SK-N-SH treated with all-trans-retinoic acid at 6 μM for 48 hours (cell line): ENCODE data around the gene SKA2.

ENCODE experiments used
- ARNTL ChIP-seq: fragments of 450-650 bp; formaldehyde crosslinking; IDR thresholded peaks from 2 replicates; pipeline ENCODE4 v1.5.0; 2020; ENCODE audit warnings: low read depth, mild to moderate bottlenecking, moderate library complexity, borderline replicate concordance
- CSRNP3 ChIP-seq: fragments of 250-450 bp; sonication (Bioruptor Pico); IDR thresholded peaks from 2 replicates; pipeline ENCODE4 v1.5.1; 2021; ENCODE audit warnings: mild to moderate bottlenecking, moderate library complexity
- OSR1 ChIP-seq: fragments of 250-450 bp; sonication (Bioruptor Pico); IDR thresholded peaks from 2 replicates; pipeline ENCODE4 v1.8.0; 2022; ENCODE audit warnings: moderate library complexity, mild to moderate bottlenecking, inconsistent platforms
- PATZ1 ChIP-seq: fragments of 250-450 bp; sonication (Bioruptor Pico); IDR thresholded peaks from 2 replicates; pipeline ENCODE4 v1.8.0; 2020; ENCODE audit warnings: mild to moderate bottlenecking, moderate library complexity, borderline replicate concordance
- PPARA ChIP-seq: fragments of 250-450 bp; sonication (Bioruptor Pico); IDR thresholded peaks from 2 replicates; pipeline ENCODE4 v1.5.0; 2020; ENCODE audit warnings: mild to moderate bottlenecking, borderline replicate concordance
- TCF4 ChIP-seq: fragments of 250-450 bp; sonication (Bioruptor Pico); IDR thresholded peaks from 2 replicates; pipeline ENCODE4 v1.8.0; 2021; ENCODE audit warnings: mild to moderate bottlenecking, moderate library complexity, borderline replicate concordance
- ZFP3 ChIP-seq: fragments of 250-450 bp; sonication (Bioruptor Pico); IDR thresholded peaks from 2 replicates; pipeline ENCODE4 v1.5.0; 2020; ENCODE audit warnings: mild to moderate bottlenecking, moderate library complexity

GRCh38 chr17:59167571-59168001 lies 12.6 kb upstream of the SKA2 start:
- TF ChIP-seq PPARA (CRISPR knock-in tag): no peak
- no peak for TF ChIP-seq PATZ1 (CRISPR knock-in tag)
- TF ChIP-seq OSR1 (CRISPR knock-in tag): no peak
- TF ChIP-seq ARNTL (CRISPR knock-in tag): no peak
- TF ChIP-seq TCF4: no peak
- no peak for TF ChIP-seq CSRNP3 (CRISPR knock-in tag)
- TF ChIP-seq ZFP3 (CRISPR knock-in tag): no peak
